ENCODE results near the gene APOA4. TPM values are rescaled to one million over a fixed set of nuclear protein-coding genes. Genes with fewer than 3 reads are reported as not detected.
A peak's percentile ranks its signal among the peaks of the same experiment; 100 is the strongest.

The APOA4 gene
- total and polyA plus RNA-seq, 2 of the 13 experiments (the other 11 are each of a cell fraction or from before 2014, with no cell fraction given), result 3.8 to 7.2 TPM

GRCh38 chr11:116828632-116829524, 5.8 kb upstream of the APOA4 start (continued):
- TF ChIP-seq, protein P1, sequence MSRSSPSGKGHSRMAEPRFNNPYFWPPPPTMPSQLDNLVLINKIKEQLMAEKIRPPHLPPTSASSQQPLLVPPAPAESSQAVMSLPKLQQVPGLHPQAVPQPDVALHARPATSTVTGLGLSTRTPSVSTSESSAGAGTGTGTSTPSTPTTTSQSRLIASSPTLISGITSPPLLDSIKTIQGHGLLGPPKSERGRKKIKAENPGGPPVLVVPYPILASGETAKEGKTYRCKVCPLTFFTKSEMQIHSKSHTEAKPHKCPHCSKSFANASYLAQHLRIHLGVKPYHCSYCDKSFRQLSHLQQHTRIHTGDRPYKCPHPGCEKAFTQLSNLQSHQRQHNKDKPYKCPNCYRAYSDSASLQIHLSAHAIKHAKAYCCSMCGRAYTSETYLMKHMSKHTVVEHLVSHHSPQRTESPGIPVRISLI (CRISPR knock-in tag; IDR thresholded peaks at IDR 0.05; ENCODE audit: borderline replicate concordance), result no peak
- no peak for TF ChIP-seq ZFP62 (CRISPR knock-in tag; IDR thresholded peaks at IDR 0.05)
- no peak for TF ChIP-seq BRCA1 (CRISPR knock-in tag; IDR thresholded peaks at IDR 0.05)
- TF ChIP-seq KIAA2018 (CRISPR knock-in tag; IDR thresholded peaks at IDR 0.05; ENCODE audit: borderline replicate concordance), result no peak
- TF ChIP-seq, protein P2, sequence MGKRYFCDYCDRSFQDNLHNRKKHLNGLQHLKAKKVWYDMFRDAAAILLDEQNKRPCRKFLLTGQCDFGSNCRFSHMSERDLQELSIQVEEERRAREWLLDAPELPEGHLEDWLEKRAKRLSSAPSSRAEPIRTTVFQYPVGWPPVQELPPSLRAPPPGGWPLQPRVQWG (CRISPR knock-in tag; IDR thresholded peaks at IDR 0.05; ENCODE audit: borderline replicate concordance, low read depth), result no peak
- TF ChIP-seq GFI1 (CRISPR knock-in tag; IDR thresholded peaks at IDR 0.05; ENCODE audit: borderline replicate concordance), result peak; percentile 74; the same call in 1 of the 2 replicates
- no peak for TF ChIP-seq NCOA5 (CRISPR knock-in tag; IDR thresholded peaks at IDR 0.05)
- TF ChIP-seq SUZ12 (IDR thresholded peaks at IDR 0.05; ENCODE audit: low read depth, low read length), result no peak
- no peak for TF ChIP-seq ZNF841 (CRISPR knock-in tag; IDR thresholded peaks at IDR 0.05; ENCODE audit: borderline replicate concordance)
- peak; percentile 51; the same call in 1 of the 2 replicates for TF ChIP-seq SOX13 (IDR thresholded peaks at IDR 0.05)
- peak in 1 of 2 experiments; percentile 87; a peak in 2 of 4 replicates for TF ChIP-seq SOX13 (CRISPR knock-in tag; conservative IDR thresholded peaks at IDR 0.05 in 1 of 2, IDR thresholded peaks at IDR 0.05 in 1 of 2)
- peak; percentile 56; the same call in 1 of the 2 replicates for TF ChIP-seq CHD2 (IDR thresholded peaks at IDR 0.05; ENCODE audit: low read depth, low read length)
- peak; percentile 90 for TF ChIP-seq HDAC1 (CRISPR knock-in tag; IDR thresholded peaks at IDR 0.05)
- TF ChIP-seq, protein P3, sequence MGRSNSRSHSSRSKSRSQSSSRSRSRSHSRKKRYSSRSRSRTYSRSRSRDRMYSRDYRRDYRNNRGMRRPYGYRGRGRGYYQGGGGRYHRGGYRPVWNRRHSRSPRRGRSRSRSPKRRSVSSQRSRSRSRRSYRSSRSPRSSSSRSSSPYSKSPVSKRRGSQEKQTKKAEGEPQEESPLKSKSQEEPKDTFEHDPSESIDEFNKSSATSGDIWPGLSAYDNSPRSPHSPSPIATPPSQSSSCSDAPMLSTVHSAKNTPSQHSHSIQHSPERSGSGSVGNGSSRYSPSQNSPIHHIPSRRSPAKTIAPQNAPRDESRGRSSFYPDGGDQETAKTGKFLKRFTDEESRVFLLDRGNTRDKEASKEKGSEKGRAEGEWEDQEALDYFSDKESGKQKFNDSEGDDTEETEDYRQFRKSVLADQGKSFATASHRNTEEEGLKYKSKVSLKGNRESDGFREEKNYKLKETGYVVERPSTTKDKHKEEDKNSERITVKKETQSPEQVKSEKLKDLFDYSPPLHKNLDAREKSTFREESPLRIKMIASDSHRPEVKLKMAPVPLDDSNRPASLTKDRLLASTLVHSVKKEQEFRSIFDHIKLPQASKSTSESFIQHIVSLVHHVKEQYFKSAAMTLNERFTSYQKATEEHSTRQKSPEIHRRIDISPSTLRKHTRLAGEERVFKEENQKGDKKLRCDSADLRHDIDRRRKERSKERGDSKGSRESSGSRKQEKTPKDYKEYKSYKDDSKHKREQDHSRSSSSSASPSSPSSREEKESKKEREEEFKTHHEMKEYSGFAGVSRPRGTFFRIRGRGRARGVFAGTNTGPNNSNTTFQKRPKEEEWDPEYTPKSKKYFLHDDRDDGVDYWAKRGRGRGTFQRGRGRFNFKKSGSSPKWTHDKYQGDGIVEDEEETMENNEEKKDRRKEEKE (IDR thresholded peaks at IDR 0.05), result no peak
- TF ChIP-seq FOXA1 (IDR thresholded peaks at IDR 0.05), result no peak
- no peak for TF ChIP-seq FOXA1 (CRISPR knock-in tag; IDR thresholded peaks at IDR 0.05)

Measured in HepG2 (cell line).